ENCODE results near the gene PLXNC1.

- TF ChIP-seq, protein P1, sequence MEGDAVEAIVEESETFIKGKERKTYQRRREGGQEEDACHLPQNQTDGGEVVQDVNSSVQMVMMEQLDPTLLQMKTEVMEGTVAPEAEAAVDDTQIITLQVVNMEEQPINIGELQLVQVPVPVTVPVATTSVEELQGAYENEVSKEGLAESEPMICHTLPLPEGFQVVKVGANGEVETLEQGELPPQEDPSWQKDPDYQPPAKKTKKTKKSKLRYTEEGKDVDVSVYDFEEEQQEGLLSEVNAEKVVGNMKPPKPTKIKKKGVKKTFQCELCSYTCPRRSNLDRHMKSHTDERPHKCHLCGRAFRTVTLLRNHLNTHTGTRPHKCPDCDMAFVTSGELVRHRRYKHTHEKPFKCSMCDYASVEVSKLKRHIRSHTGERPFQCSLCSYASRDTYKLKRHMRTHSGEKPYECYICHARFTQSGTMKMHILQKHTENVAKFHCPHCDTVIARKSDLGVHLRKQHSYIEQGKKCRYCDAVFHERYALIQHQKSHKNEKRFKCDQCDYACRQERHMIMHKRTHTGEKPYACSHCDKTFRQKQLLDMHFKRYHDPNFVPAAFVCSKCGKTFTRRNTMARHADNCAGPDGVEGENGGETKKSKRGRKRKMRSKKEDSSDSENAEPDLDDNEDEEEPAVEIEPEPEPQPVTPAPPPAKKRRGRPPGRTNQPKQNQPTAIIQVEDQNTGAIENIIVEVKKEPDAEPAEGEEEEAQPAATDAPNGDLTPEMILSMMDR (IDR thresholded peaks at IDR 0.05; ENCODE audit: insufficient read depth, low read length): no peak
- TF ChIP-seq REST (IDR thresholded peaks at IDR 0.05; ENCODE audit: insufficient replicate concordance, low read depth): no peak
Measured at GRCh38 chr12:94207467-94207848, 59.1 kb downstream of the PLXNC1 start.

All from HL-60 (cell line).